ENCODE measurements around the gene TMCO2.

GRCh38 chr1:40256401-40257084 lies 8.8 kb downstream of the TMCO2 start:
- TF ChIP-seq, protein P1, sequence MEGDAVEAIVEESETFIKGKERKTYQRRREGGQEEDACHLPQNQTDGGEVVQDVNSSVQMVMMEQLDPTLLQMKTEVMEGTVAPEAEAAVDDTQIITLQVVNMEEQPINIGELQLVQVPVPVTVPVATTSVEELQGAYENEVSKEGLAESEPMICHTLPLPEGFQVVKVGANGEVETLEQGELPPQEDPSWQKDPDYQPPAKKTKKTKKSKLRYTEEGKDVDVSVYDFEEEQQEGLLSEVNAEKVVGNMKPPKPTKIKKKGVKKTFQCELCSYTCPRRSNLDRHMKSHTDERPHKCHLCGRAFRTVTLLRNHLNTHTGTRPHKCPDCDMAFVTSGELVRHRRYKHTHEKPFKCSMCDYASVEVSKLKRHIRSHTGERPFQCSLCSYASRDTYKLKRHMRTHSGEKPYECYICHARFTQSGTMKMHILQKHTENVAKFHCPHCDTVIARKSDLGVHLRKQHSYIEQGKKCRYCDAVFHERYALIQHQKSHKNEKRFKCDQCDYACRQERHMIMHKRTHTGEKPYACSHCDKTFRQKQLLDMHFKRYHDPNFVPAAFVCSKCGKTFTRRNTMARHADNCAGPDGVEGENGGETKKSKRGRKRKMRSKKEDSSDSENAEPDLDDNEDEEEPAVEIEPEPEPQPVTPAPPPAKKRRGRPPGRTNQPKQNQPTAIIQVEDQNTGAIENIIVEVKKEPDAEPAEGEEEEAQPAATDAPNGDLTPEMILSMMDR (conservative IDR thresholded peaks at IDR 0.05; ENCODE audit: low read depth, low read length) = no peak
- TF ChIP-seq EZH2 (IDR thresholded peaks at IDR 0.05; ENCODE audit: low read length, unreplicated experiment) (no peak), EZH2phosphoT487 (IDR thresholded peaks at IDR 0.05; ENCODE audit: borderline replicate concordance, low read length) (no peak)

All from PC-3 (cell line).